MCF 10A (cell line): Measurements from ENCODE around the gene ABCB10. TPM values are rescaled to one million over a fixed set of nuclear protein-coding genes. Genes with fewer than 3 reads are reported as not detected.

Experiments
- BruUV-seq: library from RNA; stranded (reverse); fragments of 400-500 nt; replicated peaks from 2 replicates; lab custom pipeline; 2021; lab: Mats Ljungman, UMichigan
- CTCF ChIA-PET: fragments of 300-600 bp; sonication (Branson Sonifier 250); formaldehyde crosslinking; extraction: SDS; loops from one replicate; lab custom pipeline; 2021; ENCODE audit warnings: antibody characterized with exemption, inconsistent platforms; lab: Yijun Ruan, JAX
- POLR2A ChIA-PET: fragments of 300-600, 350-650 bp; sonication (Branson Sonifier 250); formaldehyde crosslinking; extraction: SDS; loops from one replicate; lab custom pipeline; 2020; ENCODE audit warnings: antibody characterized with exemption, inconsistent platforms; lab: Yijun Ruan, JAX
- DNase-seq: peaks from one replicate; pipeline ENCODE4 v3.0.0-alpha.2; 2018; ENCODE audit not compliant: unreplicated experiment
- H3K27ac Mint-ChIP-seq: one replicate; pipeline ENCODE4 v1.8.0; 2022; ENCODE audit warnings: mild to moderate bottlenecking, low read depth, mixed read lengths; ENCODE audit not compliant: unreplicated experiment
- H3K27me3 Mint-ChIP-seq: one replicate; pipeline ENCODE4 v1.8.0; 2022; ENCODE audit warnings: mixed read lengths; ENCODE audit not compliant: insufficient read depth, unreplicated experiment
- H3K36me3 Mint-ChIP-seq: one replicate; pipeline ENCODE4 v1.8.0; 2022; ENCODE audit warnings: mild to moderate bottlenecking, moderate library complexity, mixed read lengths; ENCODE audit not compliant: insufficient read depth, unreplicated experiment
- H3K4me1 Mint-ChIP-seq: one replicate; pipeline ENCODE4 v1.8.0; 2022; ENCODE audit warnings: mixed read lengths; ENCODE audit not compliant: insufficient read depth, unreplicated experiment
- H3K4me3 Mint-ChIP-seq: one replicate; pipeline ENCODE4 v1.8.0; 2022; ENCODE audit warnings: mild to moderate bottlenecking, moderate library complexity, mixed read lengths; ENCODE audit not compliant: unreplicated experiment
- H3K9me3 Mint-ChIP-seq: one replicate; pipeline ENCODE4 v1.8.0; 2022; ENCODE audit warnings: mixed read lengths; ENCODE audit not compliant: unreplicated experiment
- CTCF ChIP-seq: fragments of 200-600 bp; IDR thresholded peaks from one replicate; pipeline ENCODE4 v1.8.0; 2022; ENCODE audit warnings: antibody characterized with exemption, mild to moderate bottlenecking; ENCODE audit not compliant: unreplicated experiment
- intact Hi-C: fragments of 100-400 bp; cut with micrococcal nuclease; formaldehyde crosslinking; loops from 2 replicates; pipeline ENCODE4 v1.14.1; 2022
- total RNA-seq: library from RNA; stranded (reverse); gene quantifications from 2 replicates; pipeline ENCODE4 v1.2.3, GENCODE V29; 2022

The ABCB10 gene
- total RNA-seq, 1 experiment from 2014 or later, result 34.8 TPM

- DNase-seq, result no peak
- BruUV-seq, result no TSS peak
- POLR2A ChIA-PET, result interaction anchor here (0.9 to 1.6 kb wide), 2 partner anchors 10 to 21 kb away, joined by 3 to 4 read pairs; no protein-coding TSS in a partner anchor
- H3K27ac Mint-ChIP-seq, result no peak overlapping the region
- no peaks in the 10 kb centered on the region for H3K36me3 Mint-ChIP-seq
- H3K27me3 Mint-ChIP-seq, result no peaks in the 10 kb centered on the region
- H3K9me3 Mint-ChIP-seq, result no peaks in the 10 kb centered on the region
- CTCF ChIA-PET, result no interaction called here
- intact Hi-C loops, result loop anchor here (10.0 kb wide), 1 partner anchor 510 kb away; no protein-coding TSS in a partner anchor
- H3K4me1 Mint-ChIP-seq, result peaks cover 11% of the 10 kb centered on the region
- H3K4me3 Mint-ChIP-seq, result no peak overlapping the region
- TF ChIP-seq CTCF, result no peak
These were observed 16.4 kb upstream of the ABCB10 start for GRCh38 chr1:229574679-229575442.

- Mint-ChIP-seq H3K4me1 (no peaks in the 10 kb centered on the region), H3K36me3 (no peaks in the 10 kb centered on the region), H3K4me3 (no peak overlapping the region), H3K9me3 (no peaks in the 10 kb centered on the region), H3K27ac (no peak overlapping the region), H3K27me3 (no peaks in the 10 kb centered on the region)
- intact Hi-C loops, result loop anchor here (10.0 kb wide), 1 partner anchor 513 kb away; no protein-coding TSS in a partner anchor
- POLR2A ChIA-PET, result interaction anchor here (0.7 to 1.2 kb wide), 2 partner anchors 9 to 11 kb away, joined by 3 read pairs; no protein-coding TSS in a partner anchor
- DNase-seq, result no peak
- no peak for TF ChIP-seq CTCF
- no TSS peak for BruUV-seq
- CTCF ChIA-PET, result no interaction called here
These were observed 13.8 kb upstream of the ABCB10 start for GRCh38 chr1:229572286-229572685.

- ChIA-PET POLR2A (interaction anchor here (1.2 to 1.5 kb wide), 2 partner anchors 7 to 8 kb away, joined by 3 read pairs; no protein-coding TSS in a partner anchor), CTCF (interaction anchor here (1.0 to 1.5 kb wide), 2 partner anchors 8 to 12 kb away, joined by 4 read pairs; partner anchors contain the start of gene ABCB10)
- intact Hi-C loops, result loop anchor here (10.0 kb wide), 1 partner anchor 514 kb away; no protein-coding TSS in a partner anchor
- BruUV-seq, result no TSS peak
- H3K27me3 Mint-ChIP-seq, result no peaks in the 10 kb centered on the region
- no peak overlapping the region for H3K4me3 Mint-ChIP-seq
- no peaks in the 10 kb centered on the region for H3K9me3 Mint-ChIP-seq
- no peak overlapping the region for H3K27ac Mint-ChIP-seq
- H3K4me1 Mint-ChIP-seq, result no peaks in the 10 kb centered on the region
- no peaks in the 10 kb centered on the region for H3K36me3 Mint-ChIP-seq
- TF ChIP-seq CTCF, result no peak
- no peak for DNase-seq
These were observed 12.5 kb upstream of the ABCB10 start for GRCh38 chr1:229570891-229571516.

- no peaks in the 10 kb centered on the region for H3K36me3 Mint-ChIP-seq
- TF ChIP-seq CTCF, result no peak
- ChIA-PET POLR2A (interaction anchor here (0.6 to 1.5 kb wide), 2 partner anchors 9 to 1584 kb away, joined by 3 read pairs; no protein-coding TSS in a partner anchor), CTCF (interaction anchor here (0.6 to 1.5 kb wide), 3 partner anchors 9 to 50 kb away, joined by 3 to 4 read pairs (median 4); partner anchors contain the start of gene ABCB10)
- no peak overlapping the region for H3K4me3 Mint-ChIP-seq
- no peaks in the 10 kb centered on the region for H3K9me3 Mint-ChIP-seq
- H3K4me1 Mint-ChIP-seq, result no peaks in the 10 kb centered on the region
- no peak overlapping the region for H3K27ac Mint-ChIP-seq
- no peak for DNase-seq
- intact Hi-C loops, result loop anchor here (10.0 kb wide), 1 partner anchor 514 kb away; no protein-coding TSS in a partner anchor
- BruUV-seq, result no TSS peak
- H3K27me3 Mint-ChIP-seq, result no peaks in the 10 kb centered on the region
These were observed 11.8 kb upstream of the ABCB10 start for GRCh38 chr1:229570305-229570704.
